HepG2 (cell line): ENCODE data around the gene LIN7A. TPM values are rescaled to one million over a fixed set of nuclear protein-coding genes. Genes with fewer than 3 reads are reported as not detected.

Experiments used
- AHR ChIP-seq: IDR thresholded peaks from 2 replicates; pipeline ENCODE4 v1.6.1; 2018; ENCODE audit warnings: missing genetic modification reagents, missing compliant biosample characterization
- CBX1 ChIP-seq: IDR thresholded peaks from one replicate; pipeline ENCODE4 v1.6.1; 2016; ENCODE audit warnings: antibody characterized with exemption, low read depth
- CREB3 ChIP-seq: sonication (generic); formaldehyde crosslinking; IDR thresholded peaks from 2 replicates; pipeline ENCODE4 v1.5.0; 2020; ENCODE audit warnings: missing genetic modification reagents
- DMAP1 ChIP-seq: IDR thresholded peaks from 2 replicates; pipeline ENCODE4 v1.6.1; 2016
- IRF2 ChIP-seq: IDR thresholded peaks from 2 replicates; pipeline ENCODE4 v1.6.1; 2018; ENCODE audit warnings: missing genetic modification reagents, missing compliant biosample characterization
- MLLT10 ChIP-seq: sonication (generic); formaldehyde crosslinking; IDR thresholded peaks from 2 replicates; pipeline ENCODE4 v1.4.0; 2020; ENCODE audit warnings: missing genetic modification reagents
- PTBP1 ChIP-seq: fragments of 200-400 bp; formaldehyde crosslinking; IDR thresholded peaks from 2 replicates; pipeline ENCODE4 v1.6.1; 2018; ENCODE audit warnings: low read length, low read depth; ENCODE audit not compliant: poor library complexity, severe bottlenecking
- REL ChIP-seq: sonication (generic); formaldehyde crosslinking; conservative IDR thresholded peaks from 2 replicates; pipeline ENCODE4 v1.8.0; 2022; ENCODE audit warnings: mild to moderate bottlenecking, missing genetic modification reagents, moderate library complexity
- RFXAP ChIP-seq: sonication (generic); formaldehyde crosslinking; IDR thresholded peaks from 2 replicates; pipeline ENCODE4 v1.4.0; 2020; ENCODE audit warnings: missing genetic modification reagents, borderline replicate concordance
- RXRA ChIP-seq: sonication (generic); formaldehyde crosslinking; IDR thresholded peaks from 2 replicates; pipeline ENCODE4 v1.5.1; 2020; ENCODE audit warnings: missing genetic modification reagents
- SAP130 ChIP-seq: IDR thresholded peaks from 2 replicates; pipeline ENCODE4 v1.6.1; 2016; ENCODE audit warnings: low read depth
- SMC3 ChIP-seq: IDR thresholded peaks from 2 replicates; pipeline ENCODE4 v1.6.1; 2011; ENCODE audit warnings: low read length, improper control_type of control experiment
- TBL1XR1 ChIP-seq: fragments of 150-350 bp; IDR thresholded peaks from 2 replicates; pipeline ENCODE4 v1.6.1; 2014; ENCODE audit warnings: borderline replicate concordance, low read length; ENCODE audit not compliant: partially characterized antibody
- TEAD2 ChIP-seq: sonication (generic); formaldehyde crosslinking; IDR thresholded peaks from 2 replicates; pipeline ENCODE4 v1.9.0; 2021; ENCODE audit warnings: missing genetic modification reagents
- ZBTB2 ChIP-seq: sonication (generic); formaldehyde crosslinking; IDR thresholded peaks from 2 replicates; pipeline ENCODE4 v1.8.0; 2022; ENCODE audit warnings: low read depth, missing genetic modification reagents
- ZC3H13 ChIP-seq: sonication (generic); formaldehyde crosslinking; IDR thresholded peaks from 2 replicates; pipeline ENCODE4 v1.8.1; 2023; ENCODE audit warnings: mild to moderate bottlenecking, missing genetic modification reagents, moderate library complexity
- ZFYVE20 ChIP-seq: sonication (generic); formaldehyde crosslinking; IDR thresholded peaks from 2 replicates; pipeline ENCODE4 v1.8.0; 2023; ENCODE audit warnings: low read depth, mild to moderate bottlenecking, moderate library complexity, missing genetic modification reagents, borderline replicate concordance
- ZNF180 ChIP-seq: sonication (generic); formaldehyde crosslinking; IDR thresholded peaks from 2 replicates; pipeline ENCODE4 v1.4.0; 2020; ENCODE audit warnings: low read depth, missing genetic modification reagents, borderline replicate concordance
- ZNF326 ChIP-seq: sonication (generic); formaldehyde crosslinking; IDR thresholded peaks from 2 replicates; pipeline ENCODE4 v1.4.0; 2020; ENCODE audit warnings: missing genetic modification reagents, borderline replicate concordance
- ZNF343 ChIP-seq: sonication (generic); formaldehyde crosslinking; IDR thresholded peaks from 2 replicates; pipeline ENCODE4 v1.4.0; 2020; ENCODE audit warnings: mild to moderate bottlenecking, missing genetic modification reagents
- ZNF501 ChIP-seq: sonication (generic); formaldehyde crosslinking; IDR thresholded peaks from 2 replicates; pipeline ENCODE4 v1.5.1; 2020; ENCODE audit warnings: mild to moderate bottlenecking, moderate library complexity, missing genetic modification reagents
- polyA plus RNA-seq, 8 experiments: library from polyadenylated mRNA; depleted of rRNA in 3 of 8; stranded (reverse) in 7 of 8; unstranded in 1 of 8; fragments of >200 nt; fragmentation: Illumina TruSeq in 4 of 8; extraction: Trizol in 4 of 8; gene quantifications; 2 replicates each; pipeline versions ENCODE4 v1.2.1 to v1.2.3, GENCODE V29; 2011 to 2016; ENCODE audit warnings: low read depth in 4 of 8, missing spikeins in 1 of 8, mixed read lengths in 1 of 8; ENCODE audit not compliant: insufficient read depth in 1 of 8
- total RNA-seq, 5 experiments: library from RNA; depleted of rRNA; stranded (reverse); fragments of >200 nt; fragmentation: Illumina TruSeq; extraction: Trizol; gene quantifications; 2 replicates each; pipeline ENCODE4 v1.2.3, GENCODE V29; 2016; ENCODE audit warnings: low read depth in 1 of 5
- TF ChIP-seq, protein P1 (sequence below): sonication (generic); formaldehyde crosslinking; IDR thresholded peaks from 2 replicates; pipeline ENCODE4 v1.5.1; 2020; ENCODE audit warnings: missing genetic modification reagents, mild to moderate bottlenecking, borderline replicate concordance
- TF ChIP-seq, protein P2 (sequence below): IDR thresholded peaks from 2 replicates; pipeline ENCODE4 v1.6.1; 2016; ENCODE audit warnings: low read depth
- TF ChIP-seq, protein P3 (sequence below): IDR thresholded peaks from 2 replicates; pipeline ENCODE4 v1.6.1; 2016; ENCODE audit warnings: mild to moderate bottlenecking

LIN7A gene
- total and polyA plus RNA-seq, 2 of the 13 experiments (the other 11 are each of a cell fraction or from before 2014, with no cell fraction given), result 18.5 to 19.2 TPM

DNA sequence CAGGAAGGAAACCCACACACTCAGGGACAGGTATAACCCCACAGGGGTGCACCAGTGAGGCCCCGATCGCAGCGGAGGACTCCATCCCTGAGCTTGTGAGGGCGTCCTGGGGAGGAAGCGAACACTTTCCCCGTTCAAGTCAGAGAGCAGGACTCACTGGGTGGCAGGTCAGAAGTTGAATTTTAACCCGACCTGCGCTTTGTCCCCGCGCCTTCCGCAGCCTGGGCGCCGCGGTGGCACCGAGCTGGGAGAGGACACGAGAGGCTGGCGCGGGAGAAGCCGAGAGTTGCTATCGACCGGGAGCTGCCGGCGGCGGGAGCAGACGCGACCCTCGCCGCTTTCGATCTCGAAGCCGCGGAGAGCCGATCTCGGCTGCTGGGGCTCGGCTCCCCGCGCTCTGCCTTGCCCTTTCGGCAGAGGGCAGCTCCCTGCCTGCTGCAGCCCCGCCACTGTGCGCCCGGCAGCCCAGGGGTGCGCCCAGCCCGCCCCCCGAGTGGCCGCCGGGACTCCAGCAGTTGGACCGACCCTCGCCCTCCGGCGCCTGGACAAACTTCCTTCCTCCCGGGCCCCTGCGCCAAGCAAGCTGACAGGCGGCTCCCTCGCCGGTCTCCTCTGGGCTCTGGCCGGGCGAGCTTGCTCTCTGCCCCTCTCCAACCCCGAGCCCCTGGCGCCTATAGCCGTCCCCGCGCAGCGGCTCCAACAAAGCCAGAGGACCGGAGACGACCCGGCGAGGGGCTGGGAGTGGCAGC lies 918 bp downstream of the LIN7A start (continued):
- TF ChIP-seq ZNF180 (CRISPR knock-in tag), result no peak
- peak; percentile 42; the same call in 1 of the 2 replicates for TF ChIP-seq DMAP1
- TF ChIP-seq ZNF326 (CRISPR knock-in tag), result no peak
- TF ChIP-seq IRF2, result peak; percentile 32; the same call in 1 of the 2 replicates
- peak; percentile 69; the same call in 1 of the 2 replicates for TF ChIP-seq ZFYVE20 (CRISPR knock-in tag)
- TF ChIP-seq, protein P1, sequence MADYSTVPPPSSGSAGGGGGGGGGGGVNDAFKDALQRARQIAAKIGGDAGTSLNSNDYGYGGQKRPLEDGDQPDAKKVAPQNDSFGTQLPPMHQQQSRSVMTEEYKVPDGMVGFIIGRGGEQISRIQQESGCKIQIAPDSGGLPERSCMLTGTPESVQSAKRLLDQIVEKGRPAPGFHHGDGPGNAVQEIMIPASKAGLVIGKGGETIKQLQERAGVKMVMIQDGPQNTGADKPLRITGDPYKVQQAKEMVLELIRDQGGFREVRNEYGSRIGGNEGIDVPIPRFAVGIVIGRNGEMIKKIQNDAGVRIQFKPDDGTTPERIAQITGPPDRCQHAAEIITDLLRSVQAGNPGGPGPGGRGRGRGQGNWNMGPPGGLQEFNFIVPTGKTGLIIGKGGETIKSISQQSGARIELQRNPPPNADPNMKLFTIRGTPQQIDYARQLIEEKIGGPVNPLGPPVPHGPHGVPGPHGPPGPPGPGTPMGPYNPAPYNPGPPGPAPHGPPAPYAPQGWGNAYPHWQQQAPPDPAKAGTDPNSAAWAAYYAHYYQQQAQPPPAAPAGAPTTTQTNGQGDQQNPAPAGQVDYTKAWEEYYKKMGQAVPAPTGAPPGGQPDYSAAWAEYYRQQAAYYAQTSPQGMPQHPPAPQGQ, result no peak
- TF ChIP-seq, protein P2, sequence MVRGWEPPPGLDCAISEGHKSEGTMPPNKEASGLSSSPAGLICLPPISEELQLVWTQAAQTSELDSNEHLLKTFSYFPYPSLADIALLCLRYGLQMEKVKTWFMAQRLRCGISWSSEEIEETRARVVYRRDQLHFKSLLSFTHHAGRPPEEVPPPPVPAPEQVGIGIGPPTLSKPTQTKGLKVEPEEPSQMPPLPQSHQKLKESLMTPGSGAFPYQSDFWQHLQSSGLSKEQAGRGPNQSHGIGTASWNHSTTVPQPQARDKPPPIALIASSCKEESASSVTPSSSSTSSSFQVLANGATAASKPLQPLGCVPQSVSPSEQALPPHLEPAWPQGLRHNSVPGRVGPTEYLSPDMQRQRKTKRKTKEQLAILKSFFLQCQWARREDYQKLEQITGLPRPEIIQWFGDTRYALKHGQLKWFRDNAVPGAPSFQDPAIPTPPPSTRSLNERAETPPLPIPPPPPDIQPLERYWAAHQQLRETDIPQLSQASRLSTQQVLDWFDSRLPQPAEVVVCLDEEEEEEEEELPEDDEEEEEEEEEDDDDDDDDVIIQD, result peak; percentile 58; the same call in 1 of the 2 replicates
- no peak for TF ChIP-seq REL
- no peak for TF ChIP-seq TEAD2 (CRISPR knock-in tag)
- TF ChIP-seq, protein P3, sequence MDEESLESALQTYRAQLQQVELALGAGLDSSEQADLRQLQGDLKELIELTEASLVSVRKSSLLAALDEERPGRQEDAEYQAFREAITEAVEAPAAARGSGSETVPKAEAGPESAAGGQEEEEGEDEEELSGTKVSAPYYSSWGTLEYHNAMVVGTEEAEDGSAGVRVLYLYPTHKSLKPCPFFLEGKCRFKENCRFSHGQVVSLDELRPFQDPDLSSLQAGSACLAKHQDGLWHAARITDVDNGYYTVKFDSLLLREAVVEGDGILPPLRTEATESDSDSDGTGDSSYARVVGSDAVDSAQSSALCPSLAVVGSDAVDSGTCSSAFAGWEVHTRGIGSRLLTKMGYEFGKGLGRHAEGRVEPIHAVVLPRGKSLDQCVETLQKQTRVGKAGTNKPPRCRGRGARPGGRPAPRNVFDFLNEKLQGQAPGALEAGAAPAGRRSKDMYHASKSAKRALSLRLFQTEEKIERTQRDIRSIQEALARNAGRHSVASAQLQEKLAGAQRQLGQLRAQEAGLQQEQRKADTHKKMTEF (CRISPR knock-in tag), result peak; percentile 71; the same call in 1 of the 2 replicates
- TF ChIP-seq AHR, result 0 out of 2 replicates have a peak, but pooled peaks have one; percentile 83
- TF ChIP-seq SAP130 (CRISPR knock-in tag), result peak; percentile 86
- peak; percentile 80; the same call in 1 of the 2 replicates for TF ChIP-seq RFXAP (CRISPR knock-in tag)
- peak; percentile 74 for TF ChIP-seq ZNF501 (CRISPR knock-in tag)
- no peak for TF ChIP-seq SMC3
- peak; percentile 48 for TF ChIP-seq RXRA (CRISPR knock-in tag)
- TF ChIP-seq TBL1XR1, result no peak
- TF ChIP-seq PTBP1, result no peak
- peak; percentile 64; the same call in 1 of the 2 replicates for TF ChIP-seq ZNF343 (CRISPR knock-in tag)
- TF ChIP-seq CREB3 (CRISPR knock-in tag), result no peak
- TF ChIP-seq CBX1, result no peak
- TF ChIP-seq ZC3H13, result peak; percentile 59
- 0 out of 2 replicates have a peak, but pooled peaks have one; percentile 13 for TF ChIP-seq ZBTB2
- TF ChIP-seq MLLT10 (CRISPR knock-in tag), result no peak
